OCI-LY7 (cell line): ENCODE data around the gene YTHDF1. TPM values are rescaled to one million over a fixed set of nuclear protein-coding genes. Genes with fewer than 3 reads are reported as not detected.
A peak's percentile ranks its signal among the peaks of the same experiment; 100 is the strongest.
"Not testable (repeated sequence)": the region's sequence is repeated elsewhere in the genome, so short reads cannot be mapped to it uniquely, and the experiment has no call there.

Experiments
- BruUV-seq: library from RNA; stranded (reverse); fragments of 400-500 nt; replicated peaks from 2 replicates; lab custom pipeline; 2021; lab: Mats Ljungman, UMichigan
- CTCF ChIA-PET: fragments of 300-600 bp; sonication (Branson Sonifier 250); formaldehyde crosslinking; loops from one replicate; lab custom pipeline; 2022; ENCODE audit warnings: antibody characterized with exemption; ENCODE audit not compliant: unreplicated experiment; lab: Charles Lee
- POLR2A ChIA-PET: fragments of 300-600 bp; sonication (Branson Sonifier 250); formaldehyde crosslinking; loops from one replicate; lab custom pipeline; 2022; ENCODE audit warnings: antibody characterized with exemption; lab: Charles Lee
- DNase-seq: peaks from one replicate; pipeline ENCODE4 v3.0.0-alpha.2; 2015; ENCODE audit warnings: low spot score
- H2AFZ ChIP-seq: fragments of 200-600 bp; sonication (generic), shearing (Covaris generic); 2 replicates; pipeline ENCODE4 v1.6.1; 2014; ENCODE audit warnings: mild to moderate bottlenecking, antibody characterized with exemption, low read length, moderate library complexity
- H3K27ac ChIP-seq: fragments of 200-600 bp; sonication (generic); 2 replicates; pipeline ENCODE4 v1.5.1; 2014; ENCODE audit warnings: mixed run types, low read depth, mild to moderate bottlenecking, moderate library complexity, low read length, inconsistent platforms; ENCODE audit not compliant: poor library complexity, severe bottlenecking
- H3K36me3 ChIP-seq: fragments of 200-600 bp; sonication (generic); 2 replicates; pipeline ENCODE4 v1.6.1; 2014; ENCODE audit warnings: mild to moderate bottlenecking, antibody characterized with exemption, low read length, moderate library complexity, mixed read lengths; ENCODE audit not compliant: insufficient read depth
- H3K4me1 ChIP-seq: fragments of 200-600 bp; sonication (generic); 2 replicates; pipeline ENCODE4 v1.5.1; 2014; ENCODE audit warnings: mild to moderate bottlenecking, low read length; ENCODE audit not compliant: insufficient read depth, poor library complexity, severe bottlenecking
- H3K4me2 ChIP-seq: fragments of 200-600 bp; sonication (generic); 2 replicates; pipeline ENCODE4 v1.6.1; 2014; ENCODE audit warnings: mild to moderate bottlenecking, low read length
- H3K4me3 ChIP-seq: fragments of 200-600 bp; sonication (generic); 2 replicates; pipeline ENCODE4 v1.5.1; 2014; ENCODE audit warnings: mild to moderate bottlenecking, low read depth, low read length; ENCODE audit not compliant: poor library complexity, severe bottlenecking
- H3K79me2 ChIP-seq: fragments of 200-600 bp; sonication (generic); 2 replicates; pipeline ENCODE4 v1.6.1; 2016; ENCODE audit warnings: low read depth, mild to moderate bottlenecking, low read length, moderate library complexity, mixed read lengths; ENCODE audit not compliant: insufficient read depth
- H3K9me2 ChIP-seq: fragments of 200-600 bp; sonication (generic); 2 replicates; pipeline ENCODE4 v1.6.1; 2016; ENCODE audit warnings: mild to moderate bottlenecking, low read length, mixed read lengths; ENCODE audit not compliant: insufficient read depth
- H3K9me3 ChIP-seq: fragments of 200-600 bp; sonication (generic); 2 replicates; pipeline ENCODE4 v1.6.1; 2014; ENCODE audit warnings: mild to moderate bottlenecking, mixed run types, low read length, mixed read lengths
- H4K20me1 ChIP-seq: fragments of 200-600 bp; sonication (generic); 2 replicates; pipeline ENCODE4 v1.6.1; 2014; ENCODE audit warnings: mild to moderate bottlenecking, antibody characterized with exemption, low read length, moderate library complexity, mixed read lengths; ENCODE audit not compliant: insufficient read depth
- EZH2phosphoT487 ChIP-seq: fragments of 200-600 bp; sonication (generic); IDR thresholded peaks from 2 replicates; pipeline ENCODE4 v1.6.1; 2018; ENCODE audit warnings: low read depth, borderline replicate concordance, mild to moderate bottlenecking, mixed run types, antibody characterized with exemption, low read length, moderate library complexity, mixed read lengths
- intact Hi-C: fragments of 100-400 bp; cut with micrococcal nuclease; formaldehyde crosslinking; loops from one replicate; pipeline ENCODE4 v1.10.0; 2022; ENCODE audit not compliant: unreplicated experiment
- total RNA-seq, 2 experiments: library from RNA; depleted of rRNA in 1 of 2; stranded (reverse); fragments of >200 nt in 1 of 2; shearing (Covaris generic) in 1 of 2; gene quantifications; 2 replicates each; pipeline ENCODE4 v1.2.3, GENCODE V29; 2014 to 2022
- TF ChIP-seq, protein P1 (sequence below): fragments of 200-600 bp; sonication (generic); conservative IDR thresholded peaks from 2 replicates; pipeline ENCODE4 v1.5.1; 2014; ENCODE audit warnings: mild to moderate bottlenecking, antibody characterized with exemption, low read length, moderate library complexity, mixed read lengths

The YTHDF1 gene
- total RNA-seq, 2 experiments from 2014 or later, result 31.3 to 42.7 TPM

DNA sequence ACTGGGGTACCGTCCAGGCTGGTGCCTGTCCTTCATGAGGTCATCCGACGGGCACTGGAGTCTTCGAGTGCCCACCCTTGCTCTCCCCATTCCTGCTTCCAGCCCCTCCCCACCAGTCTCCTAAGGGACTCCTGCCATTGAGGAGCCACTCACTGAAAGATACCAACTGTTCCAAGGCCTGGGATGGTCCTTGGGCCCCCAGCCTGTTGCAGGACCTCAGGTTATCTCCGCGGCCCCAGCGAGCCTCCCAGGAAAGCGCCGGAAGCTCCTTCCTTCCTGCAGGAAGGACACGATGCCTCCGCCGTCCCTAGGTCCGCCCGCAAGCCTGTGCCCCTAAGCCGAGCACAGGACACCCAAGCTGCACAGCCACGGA is 37.1 kb upstream of the YTHDF1 start:
- Histone ChIP-seq H3K4me3 (no peak overlapping the region), H3K4me1 (no peaks in the 10 kb centered on the region), H3K36me3 (no peaks in the 10 kb centered on the region), H3K9me2 (no peaks in the 10 kb centered on the region), H3K9me3 (no peaks in the 10 kb centered on the region), H3K79me2 (no peaks in the 10 kb centered on the region), H2AFZ (no peak overlapping the region), H3K27ac (no peak overlapping the region), H3K4me2 (no peak overlapping the region), H4K20me1 (no peaks in the 10 kb centered on the region)
- DNase-seq, result no peak
- CTCF ChIA-PET, result no interaction called here
- TF ChIP-seq, protein P1, sequence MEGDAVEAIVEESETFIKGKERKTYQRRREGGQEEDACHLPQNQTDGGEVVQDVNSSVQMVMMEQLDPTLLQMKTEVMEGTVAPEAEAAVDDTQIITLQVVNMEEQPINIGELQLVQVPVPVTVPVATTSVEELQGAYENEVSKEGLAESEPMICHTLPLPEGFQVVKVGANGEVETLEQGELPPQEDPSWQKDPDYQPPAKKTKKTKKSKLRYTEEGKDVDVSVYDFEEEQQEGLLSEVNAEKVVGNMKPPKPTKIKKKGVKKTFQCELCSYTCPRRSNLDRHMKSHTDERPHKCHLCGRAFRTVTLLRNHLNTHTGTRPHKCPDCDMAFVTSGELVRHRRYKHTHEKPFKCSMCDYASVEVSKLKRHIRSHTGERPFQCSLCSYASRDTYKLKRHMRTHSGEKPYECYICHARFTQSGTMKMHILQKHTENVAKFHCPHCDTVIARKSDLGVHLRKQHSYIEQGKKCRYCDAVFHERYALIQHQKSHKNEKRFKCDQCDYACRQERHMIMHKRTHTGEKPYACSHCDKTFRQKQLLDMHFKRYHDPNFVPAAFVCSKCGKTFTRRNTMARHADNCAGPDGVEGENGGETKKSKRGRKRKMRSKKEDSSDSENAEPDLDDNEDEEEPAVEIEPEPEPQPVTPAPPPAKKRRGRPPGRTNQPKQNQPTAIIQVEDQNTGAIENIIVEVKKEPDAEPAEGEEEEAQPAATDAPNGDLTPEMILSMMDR, result no peak
- TF ChIP-seq EZH2phosphoT487, result no peak
- no TSS peak for BruUV-seq
- POLR2A ChIA-PET, result no interaction called here
- intact Hi-C loops, result no loop called here

DNA sequence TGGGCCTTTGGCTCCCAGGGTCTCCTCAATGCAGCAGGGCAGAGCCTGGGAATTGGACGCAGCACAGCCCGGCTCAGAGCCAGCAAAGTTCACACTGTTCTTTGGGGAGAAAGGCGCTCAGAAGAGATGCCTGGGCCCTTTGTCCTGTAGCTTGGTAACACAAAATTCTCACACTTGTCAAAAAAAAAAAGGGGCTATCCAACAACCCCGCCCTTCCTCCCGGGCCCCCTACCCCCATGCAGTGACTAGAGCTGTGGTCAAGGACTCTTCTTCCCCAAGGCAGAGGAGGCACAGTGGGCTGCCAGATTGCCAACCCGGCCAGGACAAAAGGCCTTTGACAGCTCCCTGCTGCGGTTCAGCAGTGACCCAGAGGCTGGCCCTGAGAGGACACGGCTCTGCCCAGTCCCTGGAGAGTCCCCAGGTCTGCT is 36.4 kb upstream of the YTHDF1 start:
- Histone ChIP-seq H4K20me1 (no peaks in the 10 kb centered on the region), H3K4me3 (no peak overlapping the region), H3K36me3 (no peaks in the 10 kb centered on the region), H3K4me2 (no peak overlapping the region), H3K9me3 (no peaks in the 10 kb centered on the region), H3K4me1 (no peaks in the 10 kb centered on the region), H3K27ac (no peak overlapping the region), H3K79me2 (no peaks in the 10 kb centered on the region), H3K9me2 (no peaks in the 10 kb centered on the region), H2AFZ (no peak overlapping the region)
- intact Hi-C loops, result no loop called here
- no peak for TF ChIP-seq EZH2phosphoT487
- TF ChIP-seq, protein P1, result no peak
- ChIA-PET CTCF (interaction anchor here (0.6 kb wide), 1 partner anchor 14 kb away, joined by 4 read pairs; no protein-coding TSS in a partner anchor), POLR2A (no interaction called here)
- DNase-seq, result no peak
- BruUV-seq, result no TSS peak

DNA sequence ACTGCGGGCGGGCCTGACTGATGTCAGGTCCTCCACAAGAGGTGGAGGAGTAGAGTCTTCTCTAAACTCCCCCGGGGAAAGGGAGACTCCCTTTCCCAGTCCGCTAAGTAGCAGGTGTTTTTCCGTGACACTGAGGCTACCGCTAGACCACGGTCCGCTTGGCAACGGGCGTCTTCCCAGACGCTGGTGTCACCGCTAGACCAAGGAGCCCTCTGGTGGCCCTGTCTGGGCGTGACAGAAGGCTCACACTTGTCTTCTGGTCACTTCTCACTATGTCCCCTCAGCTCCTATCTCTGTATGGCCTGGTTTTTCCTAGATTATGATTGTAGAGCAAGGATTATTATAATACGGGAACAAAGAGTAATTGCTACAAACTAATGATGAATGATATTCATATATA is 35.4 kb upstream of the YTHDF1 start:
- intact Hi-C loops, result loop anchor here (2.0 kb wide), 1 partner anchor 29 kb away; no protein-coding TSS in a partner anchor
- CTCF ChIA-PET, H3K36me3 ChIP-seq, DNase-seq, H3K9me2 ChIP-seq, H3K4me1 ChIP-seq, H2AFZ ChIP-seq, H3K4me2 ChIP-seq, H3K27ac ChIP-seq, H3K4me3 ChIP-seq, H3K79me2 ChIP-seq, H3K9me3 ChIP-seq, POLR2A ChIA-PET, BruUV-seq, H4K20me1 ChIP-seq: not testable (repeated sequence)
- TF ChIP-seq, protein P1, result peak; percentile 39; the same call in 1 of the 2 replicates
